IPS-18c (cell line): Measurements from ENCODE around the gene CALHM2.

Experiments
- H3K4me3 ChIP-seq: 2 replicates; pipeline ENCODE4 v1.7.0; 2013; ENCODE audit warnings: low read depth, mild to moderate bottlenecking, low read length, moderate library complexity; ENCODE audit not compliant: insufficient read depth
- H3K9me3 ChIP-seq: one replicate; pipeline ENCODE4 v1.6.1; 2013; ENCODE audit warnings: mild to moderate bottlenecking, low read length, moderate library complexity; ENCODE audit not compliant: control insufficient read depth, insufficient read depth

CALHM2 gene

DNA sequence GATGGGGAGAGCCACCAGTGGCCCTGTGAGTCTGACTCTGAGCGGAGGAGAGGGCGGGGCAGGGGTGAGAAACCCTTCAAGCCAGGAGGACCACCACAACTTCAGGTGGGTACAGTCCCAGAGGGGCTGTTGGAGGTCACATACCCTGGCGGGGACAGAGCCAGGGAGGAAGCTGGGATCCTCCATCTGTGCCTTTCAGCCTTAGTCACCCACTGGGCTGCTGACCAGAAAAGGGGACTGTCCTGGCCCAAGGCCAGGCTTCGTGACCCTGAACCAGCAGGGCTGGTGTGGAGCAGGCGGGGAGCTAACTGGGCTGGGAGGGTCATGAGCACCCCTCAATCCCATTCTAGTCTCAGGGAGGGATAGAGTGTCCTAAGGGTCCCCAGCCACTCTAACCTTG is 28.4 kb upstream of the CALHM2 start:
- Histone ChIP-seq H3K4me3 (no peak overlapping the region), H3K9me3 (no peaks in the 10 kb centered on the region)

GRCh38 chr10:103479135-103479534 is 27.0 kb upstream of the CALHM2 start, which contains the start of gene CALHM3:
Gene CALHM3 (minus strand): TSS chr10:103479240. CDS start chr10:103479032, 208 bp downstream.
- no peak within 1 kb of the TSS for H3K4me3 ChIP-seq
- no peaks in the 10 kb centered on the region for H3K9me3 ChIP-seq

GRCh38 chr10:103478671-103479070 is 26.5 kb upstream of the CALHM2 start:
- no peaks in the 10 kb centered on the region for H3K9me3 ChIP-seq
- no peak overlapping the region for H3K4me3 ChIP-seq

GRCh38 chr10:103476046-103476768 is 24.0 kb upstream of the CALHM2 start:
- H3K4me3 ChIP-seq: no peak overlapping the region
- no peaks in the 10 kb centered on the region for H3K9me3 ChIP-seq

DNA sequence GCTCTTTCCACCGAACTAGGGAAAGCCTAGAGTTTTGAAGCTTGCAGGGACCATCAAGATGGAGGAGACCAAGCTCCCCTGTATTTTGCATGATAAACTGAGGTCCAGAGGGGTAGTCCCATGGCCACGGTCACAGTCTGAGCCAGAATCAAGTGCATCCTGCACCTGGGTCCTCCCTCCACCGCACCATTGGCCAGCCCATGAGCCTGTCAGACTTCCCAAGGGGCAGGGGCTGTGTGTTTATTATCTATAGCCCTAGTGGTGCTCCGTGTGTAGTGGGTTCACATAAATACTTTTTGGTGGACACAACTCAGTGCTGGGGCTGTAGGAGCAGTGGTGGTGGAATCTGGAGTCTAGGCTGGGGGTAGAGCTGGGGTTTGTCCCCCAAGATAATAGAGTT is 23.3 kb upstream of the CALHM2 start:
- no peaks in the 10 kb centered on the region for H3K9me3 ChIP-seq
- H3K4me3 ChIP-seq: no peak overlapping the region

- Histone ChIP-seq H3K9me3 (no peaks in the 10 kb centered on the region), H3K4me3 (no peak overlapping the region)
These were observed 21.9 kb upstream of the CALHM2 start for GRCh38 chr10:103474077-103474476.

DNA sequence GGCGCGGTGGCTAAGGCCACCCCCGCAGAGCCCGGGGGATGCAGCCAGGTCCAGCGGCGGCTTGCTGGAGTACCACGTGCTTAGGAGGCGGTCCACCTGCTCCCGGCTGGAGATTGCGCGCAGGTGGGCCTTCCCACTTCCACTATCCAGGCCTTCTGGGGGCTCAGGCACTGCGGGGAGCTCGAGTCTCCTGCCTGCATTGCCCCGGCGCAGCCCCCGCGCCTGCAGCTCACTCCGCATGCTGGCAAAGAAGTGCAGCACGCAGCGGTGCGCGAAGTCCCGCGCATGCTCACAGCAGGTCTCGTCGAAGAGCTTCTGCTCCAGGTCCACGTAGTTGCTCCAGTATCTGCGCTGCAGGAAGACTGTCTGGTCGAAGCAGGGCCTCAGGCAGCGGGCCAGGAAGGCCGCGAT is 21.1 kb upstream of the CALHM2 start:
- no peaks in the 10 kb centered on the region for H3K9me3 ChIP-seq
- H3K4me3 ChIP-seq: no peak overlapping the region

- Histone ChIP-seq H3K4me3 (no peak overlapping the region), H3K9me3 (no peaks in the 10 kb centered on the region)
These were observed 19.8 kb upstream of the CALHM2 start for GRCh38 chr10:103472005-103472404.

- Histone ChIP-seq H3K4me3 (no peak overlapping the region), H3K9me3 (no peaks in the 10 kb centered on the region)
These were observed 18.8 kb upstream of the CALHM2 start for GRCh38 chr10:103470761-103471653.

- H3K4me3 ChIP-seq: no peak overlapping the region
These were observed 17.0 kb upstream of the CALHM2 start for GRCh38 chr10:103469201-103469600.

DNA sequence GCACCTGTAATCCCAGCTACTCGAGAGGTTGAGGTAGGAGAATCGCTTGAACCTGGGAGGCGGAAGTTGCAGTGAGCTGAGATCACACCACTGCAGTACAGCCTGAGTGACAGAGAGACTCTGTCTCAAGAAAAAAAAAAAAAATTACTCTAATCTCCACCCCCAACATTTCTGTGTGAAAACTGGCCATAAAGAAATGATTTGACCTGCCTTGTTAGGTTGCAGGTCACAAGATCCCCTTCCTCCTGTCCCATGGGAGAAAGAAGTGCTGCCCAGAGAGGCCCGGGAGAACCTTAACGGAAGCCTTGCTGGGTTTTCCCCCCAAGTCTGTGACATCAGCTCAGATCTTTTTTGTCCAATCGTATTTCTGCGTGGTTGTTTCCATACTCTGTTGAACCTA is 15.2 kb upstream of the CALHM2 start:
- H3K4me3 ChIP-seq: no peak overlapping the region
- no peaks in the 10 kb centered on the region for H3K9me3 ChIP-seq

More at GRCh38 chr10:103469201-103469600, 17.0 kb upstream of the CALHM2 start:
- H3K9me3 ChIP-seq: no peaks in the 10 kb centered on the region

- Histone ChIP-seq H3K9me3 (no peaks in the 10 kb centered on the region), H3K4me3 (no peak overlapping the region)
These were observed 14.6 kb upstream of the CALHM2 start for GRCh38 chr10:103466734-103467133.

GRCh38 chr10:103465411-103466179 is 13.4 kb upstream of the CALHM2 start:
- no peak overlapping the region for H3K4me3 ChIP-seq
- H3K9me3 ChIP-seq: no peaks in the 10 kb centered on the region

- H3K4me3 ChIP-seq: no peak overlapping the region
- no peaks in the 10 kb centered on the region for H3K9me3 ChIP-seq
These were observed 11.3 kb upstream of the CALHM2 start for GRCh38 chr10:103463499-103463898.

DNA sequence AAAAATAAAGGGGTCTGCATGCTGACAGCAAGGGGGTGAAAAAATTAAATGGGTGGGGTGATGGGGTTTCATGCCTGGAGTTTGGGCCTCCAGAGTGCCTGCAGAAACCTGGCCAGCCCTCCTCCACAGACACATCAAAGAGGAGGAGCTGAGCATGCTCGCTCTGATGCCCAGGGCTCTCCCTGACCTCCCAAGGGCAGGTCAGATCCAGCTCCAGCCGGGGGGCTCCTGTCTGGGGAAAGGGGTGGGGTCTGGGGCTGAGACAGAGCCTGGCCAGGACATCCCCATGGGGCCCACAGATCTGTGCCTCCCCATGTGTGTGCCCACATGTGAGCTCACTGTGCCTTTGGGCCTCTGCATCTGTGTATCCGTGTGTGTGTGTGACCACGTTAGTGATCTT is 7.4 kb upstream of the CALHM2 start:
- Histone ChIP-seq H3K9me3 (no peaks in the 10 kb centered on the region), H3K4me3 (no peak overlapping the region)

GRCh38 chr10:103458720-103459119 is 6.5 kb upstream of the CALHM2 start, which contains the start of gene CALHM1:
Gene CALHM1 (minus strand): TSS chr10:103458900. CDS start chr10:103458751, 149 bp downstream.
- no peaks in the 10 kb centered on the region for H3K9me3 ChIP-seq
- no peak within 1 kb of the TSS for H3K4me3 ChIP-seq

GRCh38 chr10:103457896-103458583 is 5.9 kb upstream of the CALHM2 start:
- H3K9me3 ChIP-seq: no peaks in the 10 kb centered on the region
- no peak overlapping the region for H3K4me3 ChIP-seq
